GM18505 (cell line): ENCODE data around the gene TYRP1.

Experiments
- ATAC-seq: cut with Tn5 transposase; IDR thresholded peaks from one replicate; pipeline ENCODE4 v1.9.1; 2021; ENCODE audit not compliant: unreplicated experiment
- POLR2A ChIP-seq: IDR thresholded peaks from 4 replicates; pipeline ENCODE4 v1.6.1; 2011; ENCODE audit warnings: borderline replicate concordance; ENCODE audit not compliant: insufficient read depth, insufficient read length; ENCODE audit errors: extremely low read depth

The TYRP1 gene

DNA sequence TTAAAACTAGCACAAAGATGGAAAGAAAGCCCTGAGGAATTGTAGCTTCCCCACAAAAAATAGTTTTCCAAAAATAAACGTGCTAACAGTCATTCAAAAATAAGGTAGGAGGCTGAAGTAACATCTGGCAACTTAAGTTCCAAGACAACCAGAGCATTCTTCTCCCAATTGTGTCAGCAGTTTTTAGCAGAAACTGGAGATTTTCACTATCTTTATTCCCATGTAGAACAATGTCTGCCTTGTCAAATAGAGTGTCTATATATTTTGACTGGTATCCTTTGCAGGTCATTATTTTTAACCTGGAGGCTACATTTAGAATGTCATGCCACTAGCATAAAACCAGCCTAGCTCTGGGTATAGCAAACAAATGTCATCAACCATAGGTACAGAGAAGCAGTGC is 10.8 kb downstream of the TYRP1 start:
- TF ChIP-seq POLR2A: no peak

DNA sequence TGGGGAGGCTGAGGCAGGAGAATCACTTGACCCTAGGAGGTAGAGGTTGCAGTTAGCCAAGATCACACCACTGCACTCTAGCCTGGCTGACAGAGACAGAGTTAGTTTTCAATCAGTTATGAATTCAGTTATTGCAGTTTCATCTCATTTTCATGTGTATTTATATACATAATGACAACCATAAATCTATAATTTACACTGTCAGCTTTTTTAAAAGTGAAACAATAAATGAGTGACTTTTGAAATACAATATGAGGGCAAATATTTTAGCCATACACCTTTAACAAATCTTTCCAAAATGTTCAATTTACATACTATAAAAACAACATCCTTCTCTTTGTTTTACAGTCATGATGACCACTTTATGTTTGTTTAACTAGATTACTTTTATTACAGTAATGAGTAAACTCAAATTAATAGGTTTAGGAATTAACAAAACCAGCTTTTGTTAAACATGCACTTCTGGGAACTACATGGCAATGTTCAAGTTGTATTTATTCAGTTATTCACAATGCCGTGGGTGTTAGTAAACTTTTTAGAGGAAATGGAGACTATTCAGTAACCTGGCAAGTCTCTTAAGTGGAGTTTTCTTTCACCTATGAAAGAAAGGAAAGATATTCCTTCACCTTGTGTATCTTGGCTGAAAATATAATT is 12.7 kb downstream of the TYRP1 start:
- no peak for ATAC-seq
- TF ChIP-seq POLR2A: no peak

More for the DNA sequence above, 10.8 kb downstream of the TYRP1 start:
- no peak for ATAC-seq

DNA sequence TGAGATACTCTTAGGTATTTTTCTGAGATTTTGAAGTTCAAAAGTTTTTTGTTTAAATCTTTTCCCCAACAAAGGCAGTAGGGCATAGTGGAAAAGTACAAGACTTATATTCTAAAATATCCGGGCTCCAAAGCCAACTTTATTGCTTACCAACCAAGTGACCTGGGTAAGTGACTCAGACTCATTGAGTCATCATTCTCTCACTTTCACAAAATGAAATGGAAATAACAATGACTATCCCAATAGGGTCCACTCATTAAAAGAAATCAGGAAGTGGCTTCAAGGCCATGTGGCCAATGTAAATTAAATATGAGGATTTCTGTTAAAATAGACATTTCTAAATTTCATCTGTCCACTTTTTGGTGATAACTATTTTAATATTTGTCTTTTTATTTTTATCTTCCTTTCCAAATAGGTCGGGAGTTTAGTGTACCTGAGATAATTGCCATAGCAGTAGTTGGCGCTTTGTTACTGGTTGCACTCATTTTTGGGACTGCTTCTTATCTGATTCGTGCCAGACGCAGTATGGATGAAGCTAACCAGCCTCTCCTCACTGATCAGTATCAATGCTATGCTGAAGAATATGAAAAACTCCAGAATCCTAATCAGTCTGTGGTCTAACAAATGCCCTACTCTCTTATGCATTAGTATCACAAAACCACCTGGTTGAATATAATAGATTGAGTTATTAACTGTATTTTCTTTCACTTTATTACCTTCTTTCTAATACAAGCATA is 15.5 kb downstream of the TYRP1 start:
- TF ChIP-seq POLR2A: no peak
- no peak for ATAC-seq

DNA sequence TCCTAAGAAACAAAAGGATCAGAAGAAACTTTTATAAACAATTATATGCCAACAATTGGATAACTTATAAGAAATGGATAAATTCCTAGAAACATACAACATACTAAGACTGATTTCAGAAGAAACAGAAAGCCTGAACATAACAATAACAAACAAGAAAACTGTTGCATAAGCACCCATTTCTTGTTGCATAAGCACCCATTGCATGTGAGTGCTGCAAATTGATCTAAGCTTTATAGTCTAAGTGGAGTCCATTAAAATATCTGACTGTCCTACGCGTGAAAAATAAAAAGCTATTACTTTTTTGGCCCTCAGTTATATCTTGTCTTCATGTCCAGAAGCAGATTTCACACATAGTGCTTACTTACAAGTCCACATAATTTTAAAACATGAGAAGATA is 19.3 kb downstream of the TYRP1 start:
- TF ChIP-seq POLR2A: no peak

DNA sequence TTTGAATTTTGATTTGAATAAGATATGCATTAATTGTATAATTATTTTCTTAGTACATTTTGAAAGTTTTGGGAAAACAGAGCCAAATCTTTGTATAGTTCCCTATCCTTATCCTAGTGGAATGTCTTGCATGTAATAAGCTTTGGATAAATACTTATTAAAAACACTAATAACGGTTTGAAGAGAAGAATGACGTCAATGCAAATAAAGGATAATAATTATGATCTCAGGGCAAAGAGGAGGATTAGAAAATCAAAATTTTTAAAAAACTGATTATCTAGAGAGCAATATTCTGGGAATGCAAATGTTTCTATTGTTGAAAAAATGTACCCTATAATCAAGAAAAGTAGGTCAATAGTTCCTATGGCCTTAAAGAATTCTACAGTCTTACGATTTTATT is 22.1 kb downstream of the TYRP1 start:
- no peak for TF ChIP-seq POLR2A
- ATAC-seq: no peak

More for the DNA sequence above, 19.3 kb downstream of the TYRP1 start:
- no peak for ATAC-seq

DNA sequence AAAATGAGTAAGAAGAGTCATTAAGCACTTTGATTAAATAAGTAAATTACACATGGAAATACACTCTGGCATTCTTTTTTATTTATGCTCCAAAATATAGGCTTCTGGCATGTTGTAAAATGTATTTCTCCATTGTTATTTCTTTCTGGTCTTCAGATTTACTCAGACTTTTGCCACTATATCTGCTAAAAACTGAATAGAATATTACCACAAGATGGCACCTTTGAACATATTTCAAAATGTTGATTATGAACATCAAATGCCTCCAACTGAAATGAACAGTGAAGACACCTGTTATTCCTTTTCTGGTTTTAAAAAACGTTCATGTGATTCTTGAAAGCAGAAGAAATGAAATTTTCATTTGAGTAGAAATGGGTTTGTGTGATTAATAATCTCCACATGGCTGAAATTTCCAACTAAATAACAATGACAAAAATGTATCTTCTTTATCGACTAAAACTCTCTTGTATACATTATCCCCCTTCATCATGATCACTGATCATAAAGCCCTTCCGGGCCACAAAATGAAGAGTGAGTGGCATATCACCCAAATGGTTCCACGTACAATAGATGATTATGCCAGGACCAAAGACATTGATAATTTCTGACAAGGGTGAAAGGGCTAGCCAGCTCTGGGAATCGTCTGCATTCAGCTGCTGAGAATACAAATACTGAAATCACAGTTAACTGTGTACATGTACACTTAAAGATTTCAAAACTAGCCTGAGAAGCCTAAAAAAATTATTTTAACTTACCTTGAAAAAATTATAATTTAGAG is 23.8 kb downstream of the TYRP1 start:
- ATAC-seq: no peak
- TF ChIP-seq POLR2A: no peak

DNA sequence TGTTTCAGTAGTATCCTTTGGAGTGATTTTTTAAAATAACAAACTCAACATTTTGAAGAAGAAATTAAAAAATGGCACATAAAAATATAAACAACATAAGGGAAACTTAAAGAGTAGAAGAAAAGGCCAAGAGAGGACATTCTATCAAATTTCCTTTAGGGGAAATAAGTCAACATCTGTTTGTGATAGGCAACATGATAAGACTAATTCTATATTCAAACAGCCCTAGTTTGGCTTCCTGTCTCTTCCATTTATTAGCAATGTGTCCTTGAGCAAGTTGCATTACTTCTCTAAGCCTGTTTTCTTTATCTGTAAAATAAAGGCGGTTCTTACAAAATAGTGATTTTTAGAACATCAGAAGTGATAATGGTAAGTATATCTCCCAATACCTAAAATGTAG is 24.7 kb downstream of the TYRP1 start:
- ATAC-seq: no peak
- TF ChIP-seq POLR2A: no peak

DNA sequence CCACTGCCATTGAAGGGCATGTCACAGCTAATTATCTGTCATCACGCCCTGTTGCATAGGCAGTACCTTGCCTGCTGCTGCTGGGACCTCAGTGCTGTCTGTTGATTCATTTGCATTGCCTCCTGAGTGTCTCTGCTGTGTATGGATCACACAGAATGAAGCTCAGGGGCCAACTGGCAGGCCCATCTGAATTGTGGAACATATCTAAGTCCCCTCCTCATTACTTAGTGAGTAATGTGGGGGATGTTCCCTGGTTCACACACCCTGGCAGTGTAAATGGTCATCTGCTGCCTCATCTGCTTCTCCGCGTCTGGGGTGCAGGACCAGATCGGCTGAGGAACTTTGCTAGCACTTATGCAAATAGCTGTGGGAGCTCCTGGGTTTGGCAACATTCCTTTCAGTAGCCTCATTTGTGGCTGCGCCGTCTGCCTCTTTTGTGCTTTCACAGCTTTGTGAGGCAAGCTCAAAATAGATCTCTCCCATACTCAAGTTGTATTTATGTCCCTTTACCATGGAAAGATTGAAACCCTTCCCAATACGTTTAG is 25.4 kb downstream of the TYRP1 start:
- ATAC-seq: no peak
- no peak for TF ChIP-seq POLR2A

DNA sequence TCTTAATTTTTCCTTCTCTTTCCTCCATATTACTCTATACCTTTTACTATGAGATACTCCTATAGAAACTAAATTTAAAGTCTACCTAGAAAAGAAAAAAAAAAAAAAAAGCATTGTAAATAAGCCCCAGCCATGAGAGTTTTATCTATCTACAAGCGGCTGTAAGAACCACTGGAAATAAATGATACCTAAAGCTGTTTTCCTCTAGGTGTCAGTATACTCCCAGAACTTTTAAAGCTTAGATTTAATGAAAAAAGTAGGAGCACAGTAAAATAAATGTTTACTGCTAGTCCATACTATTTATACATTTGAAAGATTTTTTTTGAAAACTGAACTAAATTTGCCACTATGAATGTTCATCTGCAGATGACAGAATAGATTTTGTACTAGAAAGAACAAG is 26.2 kb downstream of the TYRP1 start:
- TF ChIP-seq POLR2A: no peak

DNA sequence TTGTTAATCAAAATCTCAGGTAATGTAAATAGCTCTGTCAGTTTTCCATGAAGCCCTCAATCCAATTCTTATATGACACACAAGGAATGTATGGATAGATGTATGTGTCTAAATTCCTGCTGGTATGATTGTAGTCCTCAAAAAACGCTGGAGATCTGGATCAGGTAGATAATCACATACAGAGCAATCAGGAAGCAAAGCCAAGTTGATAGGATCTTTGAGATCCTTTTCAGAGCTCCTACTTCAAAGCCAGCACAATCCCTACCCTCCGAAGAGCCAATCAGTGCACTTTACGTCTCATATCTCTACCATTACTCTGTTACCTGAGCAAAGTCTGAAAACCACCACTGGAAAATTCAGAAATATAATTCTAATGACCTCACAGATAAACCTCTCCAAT is 27.4 kb downstream of the TYRP1 start:
- ATAC-seq: no peak

More for the DNA sequence above, 26.2 kb downstream of the TYRP1 start:
- ATAC-seq: no peak

DNA sequence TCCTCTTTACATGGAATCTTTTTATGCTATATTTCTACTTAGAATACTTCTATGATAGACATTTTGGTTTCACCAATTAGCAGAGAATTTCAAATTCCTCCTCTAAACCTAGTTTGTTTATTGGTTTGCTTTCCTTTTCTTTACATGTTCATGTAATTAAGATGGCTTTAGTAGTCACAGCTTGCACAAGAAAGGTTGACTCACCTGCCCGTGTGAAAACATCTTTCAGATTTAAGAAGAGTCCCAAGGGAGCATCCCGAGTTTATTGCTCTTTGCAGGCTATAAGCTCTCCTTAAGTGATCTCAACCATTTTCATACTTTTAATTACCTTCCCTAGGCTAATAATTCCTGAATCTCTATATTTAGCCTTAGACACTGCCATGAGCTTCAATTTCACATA is 28.9 kb downstream of the TYRP1 start:
- no peak for TF ChIP-seq POLR2A
- ATAC-seq: no peak

More for the DNA sequence above, 27.4 kb downstream of the TYRP1 start:
- no peak for TF ChIP-seq POLR2A

DNA sequence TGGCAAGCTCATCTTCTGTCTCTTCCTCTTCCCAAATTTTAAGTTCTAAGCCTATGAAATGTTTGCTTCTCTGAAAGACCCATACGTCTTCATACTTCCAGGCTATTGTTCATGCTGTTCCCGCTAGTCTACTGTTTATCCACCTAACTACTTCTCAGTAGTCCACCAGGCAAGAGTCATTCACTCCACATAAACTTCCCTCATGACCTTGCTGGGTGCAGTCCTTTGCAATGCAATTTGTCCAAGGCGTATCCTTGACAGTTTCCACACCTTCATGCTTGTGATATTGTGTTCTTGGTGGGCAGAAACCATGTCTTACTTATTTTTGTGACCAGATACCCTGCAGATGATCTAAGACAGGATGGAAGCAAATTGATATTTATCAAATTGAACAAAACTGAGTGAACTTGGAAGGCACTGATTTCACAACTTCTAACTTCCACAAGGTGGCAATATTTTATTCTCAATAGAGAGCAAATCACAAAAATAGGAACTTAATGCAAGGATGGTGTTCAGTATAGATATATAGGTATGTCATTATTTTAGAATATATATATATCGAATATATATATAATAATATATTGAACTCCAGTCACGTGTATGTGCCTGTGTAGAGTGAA is 30.3 kb downstream of the TYRP1 start:
- ATAC-seq: no peak
- no peak for TF ChIP-seq POLR2A

DNA sequence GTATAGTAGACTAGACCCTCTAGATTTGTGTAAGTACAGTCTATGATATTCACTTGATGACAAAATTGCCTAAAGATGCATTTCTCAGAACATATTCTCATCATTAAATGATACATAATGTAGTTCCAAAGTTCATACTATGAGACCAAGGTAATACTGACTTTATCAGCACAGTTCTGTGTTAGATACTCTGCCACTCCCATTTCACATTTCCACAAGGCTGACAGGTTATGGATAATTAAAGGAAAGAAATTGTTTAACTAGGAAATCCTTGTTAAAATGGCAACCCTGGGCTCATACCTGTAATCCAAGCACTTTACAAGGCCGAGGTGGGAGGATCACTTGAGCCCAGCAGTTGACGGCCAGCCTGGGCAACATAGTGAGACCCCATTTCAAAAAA is 33.6 kb downstream of the TYRP1 start:
- no peak for ATAC-seq
- no peak for TF ChIP-seq POLR2A
